HG02642 (cell line): ENCODE results near the gene DSCAML1.
"Not testable (repeated sequence)": the region's sequence is repeated elsewhere in the genome, so short reads cannot be mapped to it uniquely, and the experiment has no call there.

Experiments used
- ATAC-seq: cut with Tn5 transposase; IDR thresholded peaks from one replicate; pipeline ENCODE4 v1.9.1; 2021; ENCODE audit warnings: mild to moderate bottlenecking; ENCODE audit not compliant: unreplicated experiment, poor library complexity

The DSCAML1 gene

DNA sequence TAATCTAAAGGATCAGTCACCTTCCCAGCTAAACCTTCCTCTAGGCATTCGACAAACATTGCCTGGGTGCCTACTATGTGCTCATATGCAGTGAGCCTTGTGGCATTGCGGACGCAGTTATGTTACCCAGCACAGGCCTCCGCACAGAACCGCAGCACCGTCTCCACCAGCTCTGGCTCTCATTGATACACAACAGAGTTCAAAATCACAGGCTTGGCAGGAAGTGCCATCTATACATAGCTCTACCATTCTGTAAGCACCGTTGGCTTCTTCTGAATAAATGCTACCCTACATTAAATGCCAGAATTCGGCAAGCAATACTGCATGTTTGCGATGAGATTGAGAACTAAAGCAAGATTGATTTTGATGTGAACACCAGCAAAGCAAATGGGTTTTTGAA lies 31.0 kb downstream of the DSCAML1 start:
- no peak for ATAC-seq

DNA sequence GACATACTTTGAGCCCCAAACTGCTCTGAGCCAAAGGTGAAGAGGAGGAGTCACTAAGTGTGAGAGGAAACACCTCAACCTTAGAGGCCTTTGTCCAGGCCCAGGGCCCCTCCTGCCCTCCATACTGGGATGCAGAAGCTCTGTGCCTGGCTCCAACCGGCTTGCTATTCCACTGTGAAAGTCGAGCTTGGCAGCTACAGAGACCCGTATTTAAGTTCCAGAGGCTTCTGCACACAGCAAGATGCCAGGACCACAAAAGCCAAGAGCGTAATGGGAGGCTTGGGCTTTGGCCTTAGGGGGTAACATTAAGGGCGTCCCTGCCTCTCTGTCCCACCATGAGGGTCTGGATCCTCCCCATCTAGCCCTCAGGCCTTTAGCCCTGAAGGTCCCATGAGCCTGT lies 31.9 kb downstream of the DSCAML1 start:
- no peak for ATAC-seq

DNA sequence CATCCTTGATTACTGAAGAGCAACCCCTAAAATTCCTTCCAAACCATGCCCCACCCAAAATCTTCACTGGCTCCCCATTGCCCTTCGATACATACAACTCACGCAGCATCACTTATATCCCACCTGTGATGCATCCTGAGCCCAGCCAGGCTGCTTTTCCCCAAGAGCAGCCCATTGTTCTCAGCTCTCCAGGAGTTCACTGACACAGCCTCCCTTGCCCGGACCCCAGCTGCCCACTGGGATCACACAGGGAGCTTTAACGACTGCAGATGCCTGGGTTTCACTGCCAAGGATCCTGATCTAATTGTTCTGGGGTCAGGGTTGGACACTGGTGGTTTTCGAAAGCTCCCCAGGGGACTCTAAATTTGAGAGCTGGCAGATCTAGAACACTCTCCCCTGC lies 33.6 kb downstream of the DSCAML1 start:
- not testable (repeated sequence) for ATAC-seq

DNA sequence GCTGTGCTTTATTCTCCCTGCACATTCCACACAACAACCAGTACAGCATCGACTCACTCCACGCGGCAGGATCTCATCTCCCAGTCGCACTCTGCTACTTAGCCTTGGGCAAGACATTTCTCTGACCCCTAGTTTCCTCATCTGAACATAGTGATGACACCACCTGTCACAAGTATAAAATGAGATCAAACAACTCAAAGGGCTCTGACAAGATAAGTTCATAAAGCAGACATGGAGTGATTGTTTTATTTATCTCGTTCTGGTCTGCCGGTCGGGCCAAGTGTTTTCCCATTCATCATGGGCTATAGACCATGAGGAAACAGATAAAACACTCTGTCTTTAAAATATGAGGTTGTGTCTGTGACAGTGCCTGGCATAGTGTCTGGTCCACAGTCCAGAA lies 35.0 kb downstream of the DSCAML1 start:
- no peak for ATAC-seq

DNA sequence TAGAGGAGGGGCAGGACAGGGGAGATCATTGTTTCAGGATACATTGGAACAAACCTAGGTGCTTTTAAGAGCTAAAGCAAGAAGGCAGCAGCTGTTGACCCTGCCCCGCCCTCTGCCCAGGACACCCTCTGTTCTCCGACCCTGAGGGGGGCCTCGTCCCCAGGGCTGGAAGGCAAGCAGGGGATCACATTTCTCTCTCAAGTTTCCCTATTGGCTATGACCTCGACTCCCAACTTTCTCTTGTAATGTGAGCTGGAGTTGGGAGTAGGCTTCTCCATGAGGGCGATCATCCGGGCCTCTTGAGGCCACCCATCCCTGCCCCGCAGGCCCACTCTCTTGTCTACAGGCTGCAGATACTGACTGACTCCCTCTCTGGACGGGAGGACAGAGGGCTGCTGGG lies 37.7 kb downstream of the DSCAML1 start:
- no peak for ATAC-seq

DNA sequence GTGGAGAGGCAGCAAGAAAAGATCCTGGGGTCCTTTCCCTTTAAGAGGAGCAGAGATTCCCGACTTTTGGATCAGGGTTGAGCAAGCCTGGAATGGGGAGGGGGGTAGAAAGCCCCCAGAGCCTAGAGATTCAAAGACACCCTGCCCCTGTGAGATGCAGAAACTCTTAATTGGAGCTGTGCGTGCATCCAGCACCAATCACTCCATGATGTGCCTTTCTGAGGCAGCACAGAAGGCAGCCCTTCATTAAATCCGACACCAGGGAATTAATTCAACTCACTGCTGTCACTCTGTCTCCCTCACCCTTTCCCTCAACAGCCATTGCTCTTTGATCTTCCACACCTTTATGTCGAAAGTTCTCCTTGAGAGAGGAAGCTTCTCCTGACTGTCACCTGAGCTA lies 43.0 kb downstream of the DSCAML1 start:
- no peak for ATAC-seq

DNA sequence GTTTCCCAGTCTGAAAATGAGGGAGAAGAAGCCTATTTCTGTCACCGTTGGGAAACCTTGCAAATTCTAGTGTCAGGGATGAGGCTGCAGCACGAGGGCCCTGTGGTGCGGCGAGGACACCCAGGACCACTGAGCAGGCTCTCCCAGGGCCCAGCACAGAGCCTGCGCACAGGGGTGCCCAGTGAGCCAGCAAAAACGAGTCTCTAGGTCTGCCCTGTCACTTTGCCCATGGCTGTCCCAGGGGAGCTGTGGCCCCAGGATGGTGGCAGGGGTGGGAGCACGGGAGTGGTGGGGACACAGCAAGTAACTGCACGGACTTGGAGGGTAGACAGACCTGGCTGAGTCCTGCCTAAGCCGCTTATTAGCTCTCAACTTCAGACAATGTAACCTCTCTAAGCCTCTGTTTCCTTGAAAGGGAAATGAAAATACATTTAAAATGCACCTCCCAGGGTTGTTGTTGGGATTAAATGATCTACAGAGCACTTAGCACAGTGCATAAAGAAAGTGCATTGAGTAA lies 44.2 kb downstream of the DSCAML1 start:
- ATAC-seq: no peak

DNA sequence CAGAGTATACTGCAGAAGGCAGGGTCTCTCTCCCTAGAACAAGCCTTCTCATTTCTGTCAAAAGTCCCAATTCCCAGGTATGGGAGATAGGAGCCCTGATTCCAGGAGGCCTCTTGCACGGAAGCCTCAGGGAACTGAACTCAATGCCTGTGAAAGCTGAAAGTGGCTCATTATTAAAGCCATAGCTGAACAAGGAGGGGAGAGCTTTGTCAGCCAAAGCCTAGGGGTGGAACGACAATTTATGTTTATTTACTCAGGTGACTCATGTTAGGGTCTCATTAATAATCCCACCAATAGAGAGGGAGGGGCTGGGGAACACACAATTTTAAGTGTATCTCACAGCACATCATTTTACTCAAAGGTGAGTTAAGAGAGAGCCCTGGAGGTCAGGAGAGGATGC lies 44.9 kb downstream of the DSCAML1 start:
- no peak for ATAC-seq

DNA sequence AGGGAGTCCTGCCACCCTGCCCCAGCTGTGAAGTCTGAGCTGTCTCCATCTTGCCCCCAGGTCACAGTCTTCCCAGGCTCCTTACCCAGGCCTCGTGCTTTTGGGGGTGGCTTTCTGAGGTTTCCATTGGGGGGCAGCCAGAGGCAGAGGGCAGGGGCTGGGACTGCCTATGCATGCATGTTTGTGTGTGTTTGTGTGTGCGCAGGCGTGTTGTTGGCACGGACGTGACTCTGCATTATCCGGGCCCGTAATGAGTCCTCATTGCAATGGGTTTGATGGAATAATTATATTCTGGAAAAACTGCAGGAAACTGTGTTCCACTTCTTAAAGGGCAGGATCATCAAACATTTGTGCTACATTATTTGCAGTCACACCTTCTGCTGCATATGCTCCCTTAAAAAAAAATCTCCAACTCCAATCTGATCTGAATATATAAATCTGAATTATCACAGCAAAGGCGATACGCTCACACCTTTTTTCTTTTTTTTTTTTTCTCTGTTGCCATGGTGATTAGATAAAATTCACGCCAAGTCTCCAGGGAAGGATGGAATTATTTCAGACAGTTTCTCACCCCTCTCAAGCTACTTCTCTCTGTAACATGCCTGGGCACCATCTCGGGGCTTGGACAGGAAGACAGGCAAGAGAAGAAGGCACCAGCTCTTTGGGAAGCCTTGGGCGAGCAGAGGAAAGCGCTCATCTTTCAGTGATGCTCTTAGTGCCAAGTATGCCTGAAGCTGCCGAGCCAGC lies 45.9 kb downstream of the DSCAML1 start:
- no peak for ATAC-seq

DNA sequence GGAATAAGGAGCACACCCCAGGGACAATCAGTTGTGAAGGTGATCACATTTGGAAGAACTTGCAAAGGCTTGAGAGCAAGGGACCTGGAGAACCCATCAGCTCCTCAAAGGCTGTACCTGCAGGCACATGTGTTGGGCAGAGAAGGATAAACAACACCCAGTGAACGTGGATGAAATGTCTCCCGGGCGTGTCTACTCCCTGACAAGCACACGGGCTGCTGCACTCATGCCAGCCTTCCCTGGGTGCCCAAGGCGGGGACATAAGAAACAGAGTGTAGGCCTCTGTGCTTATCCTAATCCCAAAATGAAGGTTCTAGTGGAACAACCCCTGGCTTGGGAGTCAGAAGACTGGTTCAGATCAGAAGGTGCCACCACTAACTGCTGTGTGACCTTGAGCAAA lies 46.7 kb downstream of the DSCAML1 start:
- ATAC-seq: no peak

DNA sequence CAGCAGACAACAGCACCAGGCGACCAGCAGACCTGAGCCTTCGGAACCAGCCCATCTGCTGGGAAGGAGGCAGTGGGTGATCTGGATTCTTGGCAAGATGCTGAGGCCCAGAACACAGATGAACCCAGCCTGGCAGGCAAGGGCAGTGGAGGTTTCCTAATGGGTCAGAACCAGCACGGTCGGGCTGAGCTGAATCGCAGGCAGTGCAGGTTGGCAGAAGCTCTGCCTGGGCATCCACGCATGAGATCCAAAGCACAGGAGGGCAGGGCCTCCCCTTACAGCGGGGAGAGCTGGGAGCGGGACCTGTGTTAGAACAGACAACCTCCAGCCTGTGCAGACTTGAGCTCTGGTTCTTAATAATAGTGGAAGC lies 47.5 kb downstream of the DSCAML1 start:
- ATAC-seq: no peak

DNA sequence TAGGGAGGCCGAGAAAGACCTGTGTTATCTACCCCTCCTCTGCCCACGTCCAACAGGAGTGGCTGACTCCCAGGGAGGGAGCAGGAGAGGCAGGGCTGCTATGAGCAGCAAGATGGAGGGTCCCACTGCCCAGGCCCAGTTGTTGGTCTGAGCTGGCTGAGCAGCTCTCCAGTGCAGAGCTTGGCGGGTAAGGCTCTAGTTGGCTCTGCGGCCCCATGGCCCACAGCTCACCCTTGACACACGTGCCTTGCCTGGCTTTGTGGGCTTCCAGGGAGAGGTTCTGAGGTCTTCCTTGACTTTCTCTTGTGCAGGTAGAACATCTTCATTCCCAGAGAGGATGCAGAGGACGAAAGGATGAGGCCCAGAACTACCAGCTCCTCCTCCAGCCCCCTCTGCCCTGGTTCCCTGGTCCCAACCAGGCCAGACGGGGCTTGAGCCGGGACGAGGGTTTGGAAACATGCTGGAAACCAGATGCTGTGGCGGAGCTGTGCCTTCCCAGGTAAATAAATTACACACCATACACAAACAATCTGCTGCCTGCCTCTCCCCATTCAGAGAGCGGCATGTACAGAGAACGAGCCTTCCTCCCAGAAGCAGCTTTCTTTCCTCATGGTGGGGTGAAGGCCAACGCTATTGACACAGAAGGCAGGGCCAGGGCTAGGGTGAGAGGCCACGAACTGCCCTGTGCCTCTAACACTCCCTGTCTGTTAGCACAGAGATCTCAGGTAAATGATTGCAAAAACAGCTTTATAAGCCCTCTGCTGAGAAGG lies 48.1 kb downstream of the DSCAML1 start:
- no peak for ATAC-seq

DNA sequence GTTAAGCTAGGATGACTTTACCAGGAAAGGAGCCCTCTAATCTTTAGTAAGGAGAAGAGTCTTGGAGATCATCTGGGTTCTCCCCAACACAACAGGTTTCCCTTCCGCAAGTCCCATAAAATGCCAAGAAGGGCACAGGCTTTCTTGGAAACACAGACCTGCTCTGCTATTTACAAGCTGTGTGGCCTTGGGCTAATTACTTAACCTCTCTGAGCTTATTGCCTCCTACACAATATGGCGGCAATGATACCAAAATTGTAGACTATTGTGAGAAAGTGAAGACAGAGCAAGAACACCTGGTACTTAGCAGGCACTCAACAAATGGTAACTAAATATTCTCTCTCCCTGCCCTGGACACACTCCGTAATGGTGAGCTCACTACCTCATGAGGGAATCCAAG lies 49.1 kb downstream of the DSCAML1 start:
- no peak for ATAC-seq

DNA sequence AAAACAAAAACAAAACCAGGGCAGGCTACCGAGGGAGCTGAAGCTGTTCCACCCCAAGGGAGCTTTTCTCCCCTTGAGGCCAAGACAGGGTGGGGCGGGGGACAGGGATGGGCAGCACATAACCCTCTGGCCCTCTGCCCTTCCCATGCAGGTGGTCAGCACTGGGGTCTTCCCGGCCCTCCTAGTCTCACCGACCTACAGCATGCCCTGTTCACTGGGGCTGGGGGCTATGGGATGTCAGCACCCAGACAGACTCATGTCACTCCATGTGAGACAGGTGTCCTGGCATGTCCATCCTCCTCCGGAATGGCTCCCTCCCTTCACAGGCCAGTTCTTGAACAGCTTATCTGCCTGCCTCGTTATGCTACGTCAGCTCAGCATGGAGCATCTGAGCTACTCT lies 51.7 kb downstream of the DSCAML1 start:
- no peak for ATAC-seq

DNA sequence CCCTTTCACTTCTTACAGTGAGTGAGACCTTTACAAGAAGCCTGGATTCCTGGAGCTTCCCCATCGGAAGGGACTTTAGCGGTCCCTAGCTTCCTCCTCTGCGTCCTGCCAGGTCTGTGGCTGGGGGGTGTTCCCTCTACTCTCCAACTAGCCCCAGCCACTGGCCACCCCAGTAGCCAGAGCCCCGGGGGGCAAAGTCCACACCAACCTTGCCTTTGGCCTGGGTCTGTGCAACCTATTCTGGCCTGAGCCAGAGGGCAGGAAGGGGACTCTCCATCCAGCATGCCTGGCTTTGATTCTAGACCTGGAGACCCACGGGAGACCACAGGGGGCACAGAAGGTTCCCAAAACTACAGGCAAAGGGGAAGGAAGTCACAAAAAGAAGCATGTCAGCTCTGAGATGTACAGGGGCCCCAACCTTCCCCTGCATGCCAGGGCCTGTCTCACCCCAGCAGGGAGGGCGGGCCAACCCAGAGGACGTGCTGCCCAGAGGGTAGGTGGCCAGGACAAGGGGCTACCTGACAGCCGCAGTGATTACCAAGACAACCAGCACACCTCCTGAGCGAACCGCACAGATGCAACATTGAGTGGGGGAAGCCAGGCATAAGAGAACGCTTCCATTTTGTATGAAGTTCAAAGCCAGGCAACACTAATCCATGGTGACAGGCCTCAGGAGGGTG lies 52.4 kb downstream of the DSCAML1 start:
- ATAC-seq: no peak

DNA sequence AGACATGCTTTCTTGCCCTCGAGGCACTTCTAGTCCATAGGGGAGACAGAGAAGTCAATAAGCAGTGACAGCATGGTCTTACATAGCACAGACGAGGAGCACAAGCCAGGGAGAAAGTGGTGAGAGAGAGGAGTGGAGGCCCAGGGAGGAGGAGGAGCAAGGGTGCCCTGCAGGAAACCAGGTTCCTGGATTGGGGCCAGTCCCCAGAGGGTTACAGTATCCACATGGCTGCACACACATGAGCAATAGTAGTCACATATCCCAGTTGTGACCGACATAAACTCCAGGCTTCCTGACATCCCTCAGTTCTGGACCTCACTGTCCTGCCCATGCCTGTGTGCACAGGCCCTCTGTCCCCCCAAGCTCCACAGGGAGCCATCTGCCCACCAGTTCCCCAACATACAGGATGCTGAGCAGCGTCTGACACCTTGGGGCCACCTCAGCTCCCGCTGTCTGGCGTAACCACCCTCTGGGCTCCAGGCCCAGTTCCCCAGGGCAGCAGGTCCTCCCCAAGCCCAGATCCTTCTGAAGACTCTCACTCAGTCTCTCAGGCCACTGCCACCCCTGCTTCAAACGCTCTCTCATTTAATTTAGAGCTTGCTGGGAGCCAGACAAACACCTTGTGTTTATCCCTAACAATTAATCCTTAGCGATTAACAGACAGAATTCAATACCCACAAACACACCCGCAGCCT lies 53.7 kb downstream of the DSCAML1 start:
- no peak for ATAC-seq

DNA sequence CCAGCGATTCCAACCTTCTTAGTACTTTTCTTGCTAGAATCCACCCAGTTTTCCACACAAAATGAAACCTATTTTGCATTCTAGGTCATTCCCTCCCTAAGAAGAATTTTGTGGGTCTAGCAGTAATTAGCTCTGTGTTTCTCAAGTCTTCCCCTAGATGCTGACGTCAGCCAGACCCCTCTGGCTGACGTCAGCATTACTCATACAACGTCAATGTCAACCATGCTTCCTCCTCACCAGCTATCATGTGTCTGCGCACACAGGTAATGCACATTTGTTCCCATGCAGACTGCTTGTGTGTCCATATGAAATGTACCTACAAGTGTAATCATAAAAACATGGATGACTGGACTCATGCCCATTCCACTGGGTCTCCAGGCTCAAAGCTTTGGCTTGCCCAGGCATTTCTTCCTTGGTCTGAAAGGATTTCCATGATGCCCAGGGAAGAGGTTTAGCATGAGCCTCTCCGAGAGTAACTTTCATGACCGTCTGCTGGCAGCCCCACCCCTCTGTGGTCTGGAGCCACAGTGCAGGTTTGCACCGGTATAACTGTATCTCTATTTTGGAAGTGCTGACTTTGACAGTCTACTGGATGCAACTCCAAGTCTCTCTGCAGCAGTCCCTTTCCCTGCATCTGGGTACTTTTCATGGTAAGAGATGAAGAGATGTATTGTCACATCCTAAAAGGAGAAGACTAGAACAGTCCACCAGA lies 58.6 kb downstream of the DSCAML1 start:
- no peak for ATAC-seq

DNA sequence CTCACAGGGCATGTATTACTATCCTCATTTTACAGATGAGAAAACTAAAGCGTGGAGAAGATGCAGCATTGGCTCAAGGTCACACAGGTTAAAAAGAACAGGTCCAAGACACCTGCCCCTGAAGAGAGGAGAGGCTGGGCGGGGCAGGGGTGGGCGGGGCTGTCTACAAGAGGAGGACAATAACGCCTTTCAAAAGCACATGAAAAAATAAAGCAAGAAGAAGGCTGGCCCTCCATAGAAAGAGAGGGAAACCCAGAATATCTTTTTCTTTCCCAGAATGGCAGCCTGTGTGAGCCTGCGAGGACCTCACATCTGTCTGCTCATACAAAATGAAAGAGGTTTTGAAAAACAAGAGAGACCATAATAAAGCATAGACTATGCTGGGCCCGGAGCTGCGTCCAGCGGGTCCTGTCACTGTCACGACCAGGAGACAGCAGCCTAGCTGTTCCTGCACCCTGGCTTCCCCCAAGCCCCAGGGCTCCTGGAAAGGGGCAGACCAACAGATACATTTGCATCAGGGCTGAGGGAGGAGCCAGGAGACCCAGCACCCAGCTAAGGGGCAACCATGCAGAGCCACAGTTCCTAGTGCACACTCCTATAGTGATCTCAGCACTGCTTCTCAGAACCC lies 61.6 kb downstream of the DSCAML1 start:
- ATAC-seq: no peak

DNA sequence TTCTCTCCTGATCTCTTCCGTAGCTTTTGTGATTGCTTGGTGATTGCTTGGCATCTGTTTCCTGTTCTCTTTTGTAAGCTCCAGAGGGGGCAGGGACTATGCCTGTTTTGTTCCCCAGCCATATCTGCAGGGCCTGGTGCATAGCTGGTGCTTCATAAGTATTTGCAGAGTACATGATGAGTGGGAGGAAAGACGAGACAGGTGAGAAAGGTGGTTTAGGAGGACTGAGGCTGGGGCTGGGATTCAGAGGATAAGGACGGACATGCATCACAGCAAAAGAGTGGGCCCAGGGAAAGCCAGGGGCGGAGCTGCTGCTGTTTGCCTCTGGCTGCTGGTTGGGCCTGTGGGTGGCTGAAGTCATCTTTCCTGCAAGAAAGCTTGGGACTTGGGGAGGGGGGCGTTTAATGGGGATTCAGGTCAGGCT lies 62.4 kb downstream of the DSCAML1 start:
- ATAC-seq: no peak

DNA sequence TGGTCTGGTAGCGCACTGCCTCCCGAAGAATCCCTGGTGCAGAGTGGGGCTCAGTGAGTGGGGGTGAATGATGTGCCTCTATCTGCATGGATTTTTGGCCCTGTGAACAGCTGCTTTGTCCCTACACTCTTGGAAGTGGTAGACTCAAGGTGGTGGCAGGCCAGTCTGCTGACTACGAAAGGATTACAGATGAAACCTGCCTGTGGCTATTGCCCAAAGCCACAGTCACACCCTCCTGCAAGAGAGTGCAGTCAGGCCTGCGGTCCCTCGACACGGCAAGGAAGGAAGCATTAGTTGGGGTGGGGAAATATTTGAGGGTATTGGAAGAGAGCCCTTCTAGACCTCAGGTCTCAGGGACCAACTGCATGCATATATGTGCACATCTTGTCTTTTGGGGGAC lies 63.7 kb downstream of the DSCAML1 start:
- no peak for ATAC-seq
